RCC 7860 (cell line): ENCODE data around the gene ONECUT1.

ENCODE experiments used
- DNase-seq: peaks from one replicate; pipeline ENCODE4 v3.0.0-alpha.2; 2015; ENCODE audit warnings: low spot score
- FAIRE-seq: peaks from 2 replicates; lab custom pipeline; 2012; peaks lifted over from hg19 to GRCh38; lab: Jason Lieb, UNC

ONECUT1 gene

DNA sequence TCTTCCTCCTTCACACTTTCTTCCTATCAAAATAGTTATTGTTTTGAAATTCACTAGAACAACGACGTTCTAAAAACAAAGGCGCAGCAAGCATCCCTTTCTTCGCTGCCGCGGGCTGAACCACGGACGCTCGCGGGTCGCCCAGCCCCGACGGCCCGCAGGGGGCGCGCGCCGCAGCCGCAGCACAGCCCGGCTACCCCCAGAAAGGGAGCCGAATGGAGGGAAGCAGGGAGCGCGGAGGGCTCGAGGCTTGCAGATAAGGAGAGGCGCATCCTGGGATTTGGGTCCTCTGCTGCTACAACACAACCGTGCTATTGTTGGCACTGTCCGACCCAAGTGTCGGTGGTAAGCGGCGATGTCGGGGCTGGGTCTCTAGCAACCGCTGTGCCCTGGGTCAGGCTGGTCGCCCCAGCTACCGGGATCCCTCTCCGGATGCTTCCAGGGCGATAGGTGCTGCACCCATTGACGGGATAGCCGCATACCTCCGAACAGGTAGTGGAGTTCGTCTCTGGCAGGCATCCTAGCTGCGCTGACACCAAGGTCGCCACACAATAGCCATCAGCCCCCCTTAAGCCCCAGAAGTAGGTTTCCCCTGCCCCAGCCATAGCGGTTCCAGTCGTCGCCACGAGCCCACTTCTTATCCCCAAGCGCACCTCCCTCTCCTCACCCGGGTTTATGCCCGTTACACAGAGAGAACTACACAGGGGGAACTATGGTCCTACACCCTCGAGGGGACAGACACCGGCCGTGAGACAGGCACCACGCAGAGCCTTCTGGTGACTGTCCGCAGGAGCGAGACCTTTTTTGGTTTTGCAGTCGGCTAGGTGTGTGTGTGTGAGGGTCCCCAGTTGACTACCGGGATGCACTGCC lies 6.0 kb downstream of the ONECUT1 start:
- DNase-seq (no peak), FAIRE-seq (no peak)

GRCh38 chr15:52783191-52783829 lies 6.8 kb downstream of the ONECUT1 start:
- DNase-seq (no peak), FAIRE-seq (no peak)

DNA sequence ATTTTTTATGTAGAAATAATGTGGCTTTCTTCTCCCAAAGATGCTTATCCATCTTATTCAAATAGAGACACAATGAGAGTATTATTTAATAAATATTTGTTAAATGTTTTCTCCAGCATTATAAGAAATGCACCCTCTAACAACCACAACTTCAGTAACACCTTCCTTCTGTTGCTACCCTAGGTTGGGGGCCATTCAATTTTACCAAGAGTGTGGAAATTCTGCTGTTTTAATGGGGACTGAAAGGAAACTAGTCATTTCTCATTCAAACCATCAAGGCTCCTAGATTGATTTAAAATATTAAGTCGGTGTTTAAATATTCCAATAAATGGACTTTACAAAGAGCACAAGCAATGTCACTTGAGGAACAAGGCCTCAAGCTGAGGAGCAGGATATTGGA lies 7.6 kb downstream of the ONECUT1 start:
- FAIRE-seq: no peak
- DNase-seq: no peak

GRCh38 chr15:52780172-52780980 lies 9.8 kb downstream of the ONECUT1 start:
- DNase-seq: peak; percentile 29
- FAIRE-seq: peak; percentile 32

GRCh38 chr15:52778457-52778856 lies 11.7 kb downstream of the ONECUT1 start:
- no peak for DNase-seq
- FAIRE-seq: no peak

- DNase-seq: no peak
- no peak for FAIRE-seq
Observed at GRCh38 chr15:52772766-52773165, 17.4 kb downstream of the ONECUT1 start.

DNA sequence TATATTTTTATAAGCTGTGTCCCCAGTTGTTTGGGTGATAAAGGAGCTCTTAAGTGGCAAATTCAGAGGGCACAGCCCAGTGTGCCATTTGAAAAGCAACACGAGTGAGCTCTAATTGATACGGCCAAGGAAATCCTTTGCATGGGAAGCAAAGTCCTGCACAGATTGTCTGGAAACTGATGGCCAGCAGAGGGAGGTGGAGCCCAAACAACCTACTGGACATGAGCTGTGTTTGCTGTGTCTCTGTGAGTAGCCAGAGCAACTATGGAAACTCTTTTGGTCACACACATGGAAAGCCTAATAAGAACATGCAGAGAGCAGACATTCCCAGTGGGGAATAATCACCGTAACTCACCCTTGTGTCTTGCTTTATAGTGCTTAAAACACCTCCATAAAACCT lies 24.4 kb downstream of the ONECUT1 start:
- FAIRE-seq (no peak), DNase-seq (no peak)

DNA sequence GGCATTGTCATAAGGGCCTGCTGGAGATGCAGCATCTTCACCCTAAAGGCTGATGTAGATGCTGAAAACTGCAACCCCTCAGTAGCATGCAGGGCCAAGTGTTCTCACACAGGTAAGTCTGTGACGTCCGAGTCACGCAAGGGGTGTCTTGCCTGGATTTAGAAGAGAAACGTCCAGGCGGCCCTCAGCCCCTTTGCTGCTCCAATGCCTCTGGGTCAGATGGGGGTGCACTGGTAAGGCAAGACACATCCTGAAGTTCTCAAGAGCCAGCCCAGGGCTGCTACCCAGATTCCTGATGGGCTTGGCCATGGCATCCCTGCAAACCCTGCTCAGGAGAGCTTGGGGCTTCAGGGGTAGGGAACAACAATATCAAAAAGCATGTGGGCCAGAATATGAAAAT lies 25.4 kb downstream of the ONECUT1 start:
- no peak for FAIRE-seq

DNA sequence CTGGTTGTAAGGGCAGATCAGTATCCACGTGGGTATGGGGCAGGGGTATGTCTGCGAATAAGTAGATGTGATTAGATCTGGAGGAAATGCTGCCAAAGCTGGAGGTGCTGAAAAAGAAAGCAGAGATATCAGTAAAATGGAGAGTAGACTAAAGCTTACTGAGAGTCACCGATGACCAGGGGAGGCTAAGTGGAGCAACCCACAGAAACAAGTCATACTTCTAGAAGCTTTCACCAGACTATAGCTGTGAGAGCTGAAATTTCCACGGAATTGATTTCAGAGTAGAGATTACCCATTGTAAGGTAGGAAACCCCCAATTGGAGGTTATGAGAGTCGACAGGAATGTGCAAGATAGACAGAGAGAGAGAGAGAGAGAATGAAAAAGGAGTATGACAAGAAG lies 27.5 kb downstream of the ONECUT1 start:
- DNase-seq (no peak), FAIRE-seq (no peak)

More for the DNA sequence above, 25.4 kb downstream of the ONECUT1 start:
- DNase-seq: no peak

GRCh38 chr15:52760562-52760961 lies 29.6 kb downstream of the ONECUT1 start:
- no peak for FAIRE-seq
- no peak for DNase-seq

- no peak for DNase-seq
Observed at GRCh38 chr15:52759969-52760368, 30.2 kb downstream of the ONECUT1 start.

GRCh38 chr15:52757496-52757895 lies 32.6 kb downstream of the ONECUT1 start:
- no peak for DNase-seq
- no peak for FAIRE-seq

More at GRCh38 chr15:52759969-52760368, 30.2 kb downstream of the ONECUT1 start:
- no peak for FAIRE-seq

DNA sequence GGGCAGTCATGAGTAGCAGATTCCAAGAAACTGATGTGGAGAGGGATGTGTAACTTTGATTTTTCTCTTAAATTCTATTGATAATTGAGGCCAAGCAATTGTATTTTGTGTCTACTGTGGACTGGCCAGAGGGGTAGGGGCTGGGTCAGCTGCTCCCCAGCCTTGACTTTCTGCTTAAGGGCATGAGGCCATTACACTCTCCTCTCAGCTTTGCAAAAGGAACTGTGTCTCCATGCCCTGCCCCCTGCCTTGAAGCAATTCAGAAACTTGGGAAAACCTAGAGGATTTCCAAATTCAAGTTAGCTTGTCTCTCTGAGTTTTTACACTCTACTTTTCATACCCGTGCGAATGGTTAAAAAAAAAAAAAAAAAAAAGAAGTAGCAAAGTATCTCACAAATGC lies 38.6 kb downstream of the ONECUT1 start:
- DNase-seq (no peak), FAIRE-seq (no peak)

DNA sequence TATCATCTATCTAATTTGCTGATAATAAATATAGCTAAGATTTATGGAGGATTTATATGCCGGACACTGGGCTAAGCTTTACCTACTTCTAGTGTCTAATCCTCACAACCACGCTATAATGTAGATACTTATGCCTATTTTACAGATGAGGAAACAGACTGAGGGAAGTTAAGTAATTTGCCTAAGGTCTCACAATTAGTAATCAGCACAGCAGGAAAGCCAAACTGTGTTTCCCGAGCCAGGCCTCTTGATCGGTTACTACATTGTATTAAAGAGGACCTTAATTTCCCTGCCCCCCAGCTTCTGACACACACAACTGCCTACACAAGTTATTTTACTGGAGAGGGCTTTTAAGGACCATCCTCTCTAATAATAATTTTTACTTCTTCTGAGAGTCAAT lies 40.9 kb downstream of the ONECUT1 start:
- no peak for FAIRE-seq
- DNase-seq: no peak

DNA sequence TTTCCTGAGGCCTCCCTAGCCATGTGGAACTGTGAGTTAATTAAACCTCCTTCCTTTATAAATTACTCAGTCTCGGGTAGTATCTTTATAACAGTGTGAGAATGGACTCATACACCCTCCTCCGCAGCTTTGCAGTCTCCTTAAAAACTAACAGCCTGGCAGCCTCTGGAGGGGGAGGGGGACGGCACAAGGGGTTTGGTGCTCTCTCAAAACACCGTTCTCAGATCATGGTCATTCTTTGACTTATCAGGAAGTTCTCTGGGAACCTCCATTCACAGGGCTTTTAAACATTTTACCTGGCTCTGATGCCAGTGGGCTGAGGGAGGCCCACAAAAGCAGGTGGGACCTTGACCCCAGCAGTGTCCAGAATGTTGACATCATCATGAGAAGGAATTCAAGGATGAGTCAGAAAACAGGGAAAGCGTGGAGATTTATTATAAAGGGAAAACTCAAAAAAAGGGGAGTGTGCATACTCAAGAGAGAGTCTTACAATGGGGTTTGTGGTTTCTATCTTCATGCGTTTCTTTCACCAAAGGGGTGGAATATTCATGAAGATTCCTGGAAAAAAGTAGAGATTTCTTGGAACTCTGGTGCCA lies 43.9 kb downstream of the ONECUT1 start:
- FAIRE-seq: no peak
- DNase-seq: no peak

DNA sequence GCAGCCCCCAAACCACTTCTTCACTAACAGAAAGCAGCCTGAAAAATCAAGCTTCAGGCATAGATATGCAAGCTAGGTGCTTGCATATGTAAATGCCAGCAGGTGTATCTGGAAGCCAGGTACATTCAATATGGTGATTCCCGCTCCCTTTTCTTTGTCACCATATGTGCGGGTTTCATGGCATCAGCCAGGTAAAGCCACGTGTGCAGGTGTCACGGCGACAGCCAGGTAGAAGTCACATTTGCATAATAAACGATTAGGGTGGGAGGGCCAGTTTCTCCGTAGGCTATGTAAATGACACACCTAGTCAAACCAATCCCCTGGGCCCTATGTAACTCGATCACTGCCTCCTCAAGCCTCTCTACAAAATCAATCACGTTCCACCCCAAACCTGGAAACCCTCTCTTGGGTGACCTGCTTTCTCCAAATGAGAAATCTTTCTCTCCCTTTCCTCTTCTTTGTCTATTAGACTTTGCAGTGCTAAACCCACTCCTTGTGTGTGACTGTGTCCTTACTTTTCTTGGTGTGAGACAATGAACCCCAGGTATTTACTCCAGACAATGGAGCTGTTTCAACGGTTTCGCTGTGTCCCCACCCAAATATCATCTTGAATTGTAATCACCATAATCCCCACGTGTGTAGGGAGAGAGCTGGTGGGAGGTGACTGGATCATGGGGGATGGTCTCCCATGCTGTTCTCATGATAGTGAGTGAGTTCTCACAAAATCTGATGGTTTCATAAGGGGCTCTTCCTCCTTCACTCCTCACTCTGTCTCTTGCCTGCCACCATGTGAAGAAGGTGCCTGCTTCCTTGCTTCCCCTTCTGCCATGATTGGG lies 44.6 kb downstream of the ONECUT1 start:
- FAIRE-seq (no peak), DNase-seq (no peak)

DNA sequence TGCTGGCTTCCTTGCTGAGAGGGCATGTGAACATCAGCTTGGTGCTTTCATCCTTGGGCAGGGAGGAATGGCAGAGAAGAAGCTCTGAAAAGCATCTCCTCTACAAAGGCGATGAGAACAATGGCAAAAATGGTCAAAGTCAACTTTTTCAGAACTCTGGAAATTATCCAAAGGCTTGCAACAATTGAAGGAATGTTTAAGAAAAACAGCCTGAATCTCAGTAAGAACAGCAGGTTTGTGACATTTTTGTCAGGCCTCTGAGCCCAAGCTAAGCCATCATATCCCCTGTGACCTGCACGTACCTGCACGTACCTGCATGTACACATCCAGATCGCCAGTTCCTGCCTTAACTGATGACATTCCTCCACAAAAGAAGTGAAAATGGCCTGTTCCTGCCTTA lies 51.8 kb downstream of the ONECUT1 start:
- FAIRE-seq (no peak), DNase-seq (no peak)

DNA sequence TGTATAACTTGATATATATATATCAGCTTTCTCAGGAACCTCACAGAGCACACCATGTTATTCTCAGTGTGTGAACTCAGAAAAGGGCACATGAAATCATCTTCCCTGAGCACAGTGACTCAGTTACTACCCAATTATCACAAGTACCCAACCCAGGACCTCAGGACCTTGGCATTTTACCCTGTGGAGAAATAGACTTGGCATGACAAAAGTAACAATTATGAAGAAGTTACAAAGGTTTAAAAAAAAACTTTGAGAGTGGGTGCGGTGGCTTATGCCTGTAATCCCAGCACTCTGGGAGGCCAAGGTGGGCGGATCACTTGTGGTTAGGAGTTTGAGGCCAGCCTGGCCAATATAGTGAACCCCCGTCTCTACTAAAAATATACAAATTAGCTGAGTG lies 52.4 kb downstream of the ONECUT1 start:
- DNase-seq (no peak), FAIRE-seq (no peak)

GRCh38 chr15:52735231-52736089 lies 54.7 kb downstream of the ONECUT1 start:
- peak; percentile 65 for DNase-seq
- FAIRE-seq: peak; percentile 46
